ENCODE results near the gene SCUBE1.

The SCUBE1 gene

GRCh38 chr22:43201486-43202219 is 141.5 kb downstream of the SCUBE1 start:
- Histone ChIP-seq H3K4me3 (no peak overlapping the region), H3K27ac (no peak overlapping the region)
- DNase-seq (ENCODE audit: low spot score), result no peak
- no peak for TF ChIP-seq CTCF (IDR thresholded peaks at IDR 0.05)

- Histone ChIP-seq H3K27ac (no peak overlapping the region), H3K4me3 (no peak overlapping the region)
- TF ChIP-seq CTCF (IDR thresholded peaks at IDR 0.05), result no peak
- DNase-seq (ENCODE audit: low spot score), result no peak
These were observed 142.6 kb downstream of the SCUBE1 start for GRCh38 chr22:43200555-43200954.

- Histone ChIP-seq H3K4me3 (no peak overlapping the region), H3K27ac (no peak overlapping the region)
- no peak for DNase-seq (ENCODE audit: low spot score)
- no peak for TF ChIP-seq CTCF (IDR thresholded peaks at IDR 0.05)
These were observed 143.1 kb downstream of the SCUBE1 start for GRCh38 chr22:43200031-43200430.

- no peak overlapping the region for H3K27ac ChIP-seq
- no peak for TF ChIP-seq CTCF (IDR thresholded peaks at IDR 0.05)
- DNase-seq (ENCODE audit: low spot score), result no peak
- H3K4me3 ChIP-seq, result no peak overlapping the region
These were observed 143.6 kb downstream of the SCUBE1 start for GRCh38 chr22:43199541-43199940.

GRCh38 chr22:43198936-43199335 is 144.2 kb downstream of the SCUBE1 start:
- H3K27ac ChIP-seq, result no peak overlapping the region
- DNase-seq (ENCODE audit: low spot score), result no peak
- no peak overlapping the region for H3K4me3 ChIP-seq
- no peak for TF ChIP-seq CTCF (IDR thresholded peaks at IDR 0.05)

- TF ChIP-seq CTCF (IDR thresholded peaks at IDR 0.05), result no peak
- no peak overlapping the region for H3K27ac ChIP-seq
These were observed 145.0 kb downstream of the SCUBE1 start for GRCh38 chr22:43198126-43198525.

GRCh38 chr22:43197271-43197941 is 145.8 kb downstream of the SCUBE1 start:
- no peak for DNase-seq (ENCODE audit: low spot score)
- no peak overlapping the region for H3K4me3 ChIP-seq
- TF ChIP-seq CTCF (IDR thresholded peaks at IDR 0.05), result no peak
- no peak overlapping the region for H3K27ac ChIP-seq

More at GRCh38 chr22:43198126-43198525, 145.0 kb downstream of the SCUBE1 start:
- H3K4me3 ChIP-seq, result no peak overlapping the region
- DNase-seq (ENCODE audit: low spot score), result no peak

Measured in coronary artery (tissue), 2 donors.